Muscle of back (tissue), 10 donors: ENCODE data around the gene AK8. TPM values are rescaled to one million over a fixed set of nuclear protein-coding genes. Genes with fewer than 3 reads are reported as not detected.

ENCODE experiments used
- polyA plus RNA-seq, 10 donors: library from polyadenylated mRNA; unstranded; fragments of 120-200 nt; gene quantifications; one replicate each; pipeline ENCODE4 v1.2.1, GENCODE V29; 2013; ENCODE audit not compliant: insufficient read length in 10 of 10

The AK8 gene
- polyA plus RNA-seq, 10 donors: 0.31 to 1.2 (median 0.48) TPM

Other genes starting within 250 kb of the AK8 start
- 10 to 100 TPM in 3 of 10 donors, 1 to 10 TPM in 7; 7.9 to 12.1 (median 8.5) TPM for gene DDX31, start 208.3 kb downstream of the AK8 start, polyA plus RNA-seq
- gene GTF3C4, start 207.8 kb downstream of the AK8 start, polyA plus RNA-seq: 10 to 100 TPM; 12.1 to 19.4 (median 14.7) TPM
- 1 to 10 TPM; 2.0 to 4.0 (median 2.7) TPM for gene SPACA9, start 614 bp upstream of the AK8 start, polyA plus RNA-seq
- 10 to 100 TPM; 22.9 to 41.6 (median 29.4) TPM for gene TSC1, start 66.3 kb upstream of the AK8 start, polyA plus RNA-seq
- under 1 TPM; 0.24 to 0.69 (median 0.54) TPM for gene GFI1B, start 100.4 kb upstream of the AK8 start, polyA plus RNA-seq
- 10 to 100 TPM; 34.4 to 55.4 (median 46.3) TPM for gene GTF3C5, start 152.7 kb upstream of the AK8 start, polyA plus RNA-seq
- 1 to 10 TPM; 1.1 to 2.4 (median 1.6) TPM for gene CEL, start 183.7 kb upstream of the AK8 start, polyA plus RNA-seq
- 10 to 100 TPM; 39.8 to 59.2 (median 47.4) TPM for gene RALGDS, start 243.0 kb upstream of the AK8 start, polyA plus RNA-seq